HepG2 (cell line): Measurements from ENCODE around the gene DRC7. TPM values are rescaled to one million over a fixed set of nuclear protein-coding genes. Genes with fewer than 3 reads are reported as not detected.

Source experiments
- AGO2 ChIP-seq: fragments of 200-400 bp; formaldehyde crosslinking; optimal IDR thresholded peaks from 2 replicates; pipeline ENCODE3; 2017; ENCODE audit warnings: mild to moderate bottlenecking, low read depth, low read length, moderate library complexity
- ARNT2 ChIP-seq: sonication (generic); formaldehyde crosslinking; IDR thresholded peaks from 2 replicates; pipeline ENCODE4 v1.8.0; 2022; ENCODE audit warnings: mild to moderate bottlenecking, low read depth, missing genetic modification reagents, moderate library complexity
- CHD2 ChIP-seq: IDR thresholded peaks from 2 replicates; pipeline ENCODE4 v1.6.1; 2011; ENCODE audit warnings: low read depth, low read length, improper control_type of control experiment
- EP300 ChIP-seq, 3 experiments: sonication (generic) in 1 of 3; formaldehyde crosslinking in 1 of 3; IDR thresholded peaks; 2 replicates each; pipeline versions ENCODE4 v1.5.1 to v1.6.1; 2011 to 2020; ENCODE audit warnings: low read depth in 2 of 3, low read length in 2 of 3, borderline replicate concordance in 1 of 3, improper control_type of control experiment in 1 of 3, mild to moderate bottlenecking in 1 of 3, missing genetic modification reagents in 1 of 3, moderate library complexity in 1 of 3
- HDAC1 ChIP-seq: sonication (generic); formaldehyde crosslinking; IDR thresholded peaks from 2 replicates; pipeline ENCODE4 v1.5.1; 2020; ENCODE audit warnings: mild to moderate bottlenecking, missing genetic modification reagents
- HOXA5 ChIP-seq: sonication (generic); formaldehyde crosslinking; IDR thresholded peaks from 2 replicates; pipeline ENCODE4 v1.4.0; 2020; ENCODE audit warnings: missing genetic modification reagents
- HOXD1 ChIP-seq: sonication (generic); formaldehyde crosslinking; IDR thresholded peaks from 2 replicates; pipeline ENCODE4 v1.5.0; 2020; ENCODE audit warnings: missing genetic modification reagents
- NAIF1 ChIP-seq: sonication (generic); formaldehyde crosslinking; IDR thresholded peaks from 2 replicates; pipeline ENCODE4 v1.5.0; 2020; ENCODE audit warnings: mild to moderate bottlenecking, missing genetic modification reagents, borderline replicate concordance
- NR2F2 ChIP-seq: IDR thresholded peaks from 2 replicates; pipeline ENCODE4 v1.6.1; 2012; ENCODE audit warnings: low read depth, inconsistent platforms, borderline replicate concordance
- SMC3 ChIP-seq: IDR thresholded peaks from 2 replicates; pipeline ENCODE4 v1.6.1; 2011; ENCODE audit warnings: low read length, improper control_type of control experiment
- SRSF1 ChIP-seq: fragments of 200-400 bp; formaldehyde crosslinking; optimal IDR thresholded peaks from 2 replicates; pipeline ENCODE3; 2017; ENCODE audit warnings: mild to moderate bottlenecking, low read depth, low read length, moderate library complexity
- WIZ ChIP-seq: sonication (generic); formaldehyde crosslinking; IDR thresholded peaks from 2 replicates; pipeline ENCODE4 v1.5.1; 2020; ENCODE audit warnings: mild to moderate bottlenecking, missing genetic modification reagents
- ZNF275 ChIP-seq: sonication (generic); formaldehyde crosslinking; IDR thresholded peaks from 2 replicates; pipeline ENCODE4 v1.8.0; 2022; ENCODE audit warnings: missing genetic modification reagents, mild to moderate bottlenecking, inconsistent platforms, borderline replicate concordance
- ZNF607 ChIP-seq: sonication (generic); formaldehyde crosslinking; IDR thresholded peaks from 2 replicates; pipeline ENCODE4 v1.5.1; 2020; ENCODE audit warnings: missing genetic modification reagents, mild to moderate bottlenecking, borderline replicate concordance
- ZSCAN30 ChIP-seq: sonication (generic); formaldehyde crosslinking; IDR thresholded peaks from 2 replicates; pipeline ENCODE4 v1.5.0; 2020; ENCODE audit warnings: mild to moderate bottlenecking, missing genetic modification reagents
- polyA plus RNA-seq, 8 experiments: library from polyadenylated mRNA; depleted of rRNA in 3 of 8; stranded (reverse) in 7 of 8; unstranded in 1 of 8; fragments of >200 nt; fragmentation: Illumina TruSeq in 4 of 8; extraction: Trizol in 4 of 8; gene quantifications; 2 replicates each; pipeline versions ENCODE4 v1.2.1 to v1.2.3, GENCODE V29; 2011 to 2016; ENCODE audit warnings: low read depth in 4 of 8, missing spikeins in 1 of 8, mixed read lengths in 1 of 8; ENCODE audit not compliant: insufficient read depth in 1 of 8
- total RNA-seq, 5 experiments: library from RNA; depleted of rRNA; stranded (reverse); fragments of >200 nt; fragmentation: Illumina TruSeq; extraction: Trizol; gene quantifications; 2 replicates each; pipeline ENCODE4 v1.2.3, GENCODE V29; 2016; ENCODE audit warnings: low read depth in 1 of 5
- TF ChIP-seq, protein P1 (sequence below): sonication (generic); formaldehyde crosslinking; IDR thresholded peaks from 2 replicates; pipeline ENCODE4 v1.4.0; 2020; ENCODE audit warnings: missing genetic modification reagents
- TF ChIP-seq, protein P2 (sequence below): sonication (generic); formaldehyde crosslinking; IDR thresholded peaks from 2 replicates; pipeline ENCODE4 v1.4.0; 2020; ENCODE audit warnings: mild to moderate bottlenecking, low read depth, missing genetic modification reagents
- TF ChIP-seq, protein P3 (sequence below): sonication (generic); formaldehyde crosslinking; IDR thresholded peaks from 2 replicates; pipeline ENCODE4 v1.8.0; 2022; ENCODE audit warnings: missing genetic modification reagents, low read depth, mild to moderate bottlenecking, borderline replicate concordance

The DRC7 gene
- total and polyA plus RNA-seq, 2 of the 13 experiments (the other 11 are each of a cell fraction or from before 2014, with no cell fraction given) = 2.7 to 3.4 TPM

DNA sequence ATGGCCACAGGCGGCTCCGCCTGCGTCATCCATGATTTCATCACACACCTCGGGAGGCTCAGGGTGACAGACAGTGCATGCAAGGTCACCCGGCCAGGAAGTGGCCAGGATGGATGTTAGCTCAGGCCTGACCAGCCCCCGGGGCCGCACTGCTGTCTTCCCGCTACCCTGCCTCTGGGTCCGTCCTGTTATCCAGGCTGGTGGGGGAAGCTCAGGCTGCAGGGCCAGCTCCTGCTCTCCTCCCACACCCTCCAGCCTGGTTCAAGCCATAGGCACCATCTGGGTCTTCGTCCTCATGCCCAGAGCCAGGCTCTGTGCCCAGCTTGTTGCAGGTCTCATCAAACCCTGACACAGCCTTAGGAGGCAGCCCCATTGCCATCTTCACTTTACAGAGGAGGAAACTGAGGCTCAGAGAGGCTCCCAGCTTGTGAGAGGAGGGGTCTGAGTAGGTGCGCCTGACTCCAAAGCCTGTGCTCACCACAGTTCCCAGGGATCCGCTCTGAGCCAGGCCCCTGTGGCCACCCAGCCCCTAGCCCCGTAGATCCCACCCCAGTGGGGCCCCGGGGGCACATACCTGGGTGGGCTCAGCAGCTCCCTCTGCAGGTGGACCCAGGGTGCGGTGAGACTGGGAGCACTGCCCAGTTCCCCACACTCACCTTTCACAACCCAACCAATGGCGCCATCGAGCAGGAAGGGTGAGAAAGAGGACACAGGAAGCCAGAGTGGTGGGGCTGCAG lies 26.9 kb upstream of the DRC7 start (continued):
- TF ChIP-seq, protein P1, sequence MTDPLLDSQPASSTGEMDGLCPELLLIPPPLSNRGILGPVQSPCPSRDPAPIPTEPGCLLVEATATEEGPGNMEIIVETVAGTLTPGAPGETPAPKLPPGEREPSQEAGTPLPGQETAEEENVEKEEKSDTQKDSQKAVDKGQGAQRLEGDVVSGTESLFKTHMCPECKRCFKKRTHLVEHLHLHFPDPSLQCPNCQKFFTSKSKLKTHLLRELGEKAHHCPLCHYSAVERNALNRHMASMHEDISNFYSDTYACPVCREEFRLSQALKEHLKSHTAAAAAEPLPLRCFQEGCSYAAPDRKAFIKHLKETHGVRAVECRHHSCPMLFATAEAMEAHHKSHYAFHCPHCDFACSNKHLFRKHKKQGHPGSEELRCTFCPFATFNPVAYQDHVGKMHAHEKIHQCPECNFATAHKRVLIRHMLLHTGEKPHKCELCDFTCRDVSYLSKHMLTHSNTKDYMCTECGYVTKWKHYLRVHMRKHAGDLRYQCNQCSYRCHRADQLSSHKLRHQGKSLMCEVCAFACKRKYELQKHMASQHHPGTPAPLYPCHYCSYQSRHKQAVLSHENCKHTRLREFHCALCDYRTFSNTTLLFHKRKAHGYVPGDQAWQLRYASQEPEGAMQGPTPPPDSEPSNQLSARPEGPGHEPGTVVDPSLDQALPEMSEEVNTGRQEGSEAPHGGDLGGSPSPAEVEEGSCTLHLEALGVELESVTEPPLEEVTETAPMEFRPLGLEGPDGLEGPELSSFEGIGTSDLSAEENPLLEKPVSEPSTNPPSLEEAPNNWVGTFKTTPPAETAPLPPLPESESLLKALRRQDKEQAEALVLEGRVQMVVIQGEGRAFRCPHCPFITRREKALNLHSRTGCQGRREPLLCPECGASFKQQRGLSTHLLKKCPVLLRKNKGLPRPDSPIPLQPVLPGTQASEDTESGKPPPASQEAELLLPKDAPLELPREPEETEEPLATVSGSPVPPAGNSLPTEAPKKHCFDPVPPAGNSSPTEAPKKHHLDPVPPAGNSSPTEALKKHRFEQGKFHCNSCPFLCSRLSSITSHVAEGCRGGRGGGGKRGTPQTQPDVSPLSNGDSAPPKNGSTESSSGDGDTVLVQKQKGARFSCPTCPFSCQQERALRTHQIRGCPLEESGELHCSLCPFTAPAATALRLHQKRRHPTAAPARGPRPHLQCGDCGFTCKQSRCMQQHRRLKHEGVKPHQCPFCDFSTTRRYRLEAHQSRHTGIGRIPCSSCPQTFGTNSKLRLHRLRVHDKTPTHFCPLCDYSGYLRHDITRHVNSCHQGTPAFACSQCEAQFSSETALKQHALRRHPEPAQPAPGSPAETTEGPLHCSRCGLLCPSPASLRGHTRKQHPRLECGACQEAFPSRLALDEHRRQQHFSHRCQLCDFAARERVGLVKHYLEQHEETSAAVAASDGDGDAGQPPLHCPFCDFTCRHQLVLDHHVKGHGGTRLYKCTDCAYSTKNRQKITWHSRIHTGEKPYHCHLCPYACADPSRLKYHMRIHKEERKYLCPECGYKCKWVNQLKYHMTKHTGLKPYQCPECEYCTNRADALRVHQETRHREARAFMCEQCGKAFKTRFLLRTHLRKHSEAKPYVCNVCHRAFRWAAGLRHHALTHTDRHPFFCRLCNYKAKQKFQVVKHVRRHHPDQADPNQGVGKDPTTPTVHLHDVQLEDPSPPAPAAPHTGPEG = 0 out of 2 replicates have a peak, but pooled peaks have one; percentile 4
- no peak for TF ChIP-seq HOXA5 (CRISPR knock-in tag)
- no peak for TF ChIP-seq ZSCAN30 (CRISPR knock-in tag)
- no peak for TF ChIP-seq SRSF1
- no peak for TF ChIP-seq WIZ
- TF ChIP-seq CHD2 = no peak
- TF ChIP-seq, protein P2, sequence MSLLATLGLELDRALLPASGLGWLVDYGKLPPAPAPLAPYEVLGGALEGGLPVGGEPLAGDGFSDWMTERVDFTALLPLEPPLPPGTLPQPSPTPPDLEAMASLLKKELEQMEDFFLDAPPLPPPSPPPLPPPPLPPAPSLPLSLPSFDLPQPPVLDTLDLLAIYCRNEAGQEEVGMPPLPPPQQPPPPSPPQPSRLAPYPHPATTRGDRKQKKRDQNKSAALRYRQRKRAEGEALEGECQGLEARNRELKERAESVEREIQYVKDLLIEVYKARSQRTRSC (CRISPR knock-in tag) = peak; percentile 93; the same call in 1 of the 2 replicates
- TF ChIP-seq HDAC1 (CRISPR knock-in tag) = peak; percentile 73
- peak; percentile 80; the same call in 1 of the 2 replicates for TF ChIP-seq HOXD1 (CRISPR knock-in tag)
- TF ChIP-seq, protein P3, sequence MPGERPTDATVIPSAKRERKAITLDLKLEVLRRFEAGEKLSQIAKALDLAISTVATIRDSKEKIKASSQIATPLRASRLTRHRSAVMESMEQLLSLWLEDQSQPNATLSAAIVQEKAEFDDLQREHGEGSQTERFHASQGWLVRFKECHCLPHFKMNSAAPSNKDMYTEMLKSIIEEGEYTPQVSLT = no peak
- peak; percentile 78; the same call in 1 of the 2 replicates for TF ChIP-seq NR2F2
- TF ChIP-seq AGO2 = no peak
- no peak for TF ChIP-seq ZNF607 (CRISPR knock-in tag)
- TF ChIP-seq NAIF1 (CRISPR knock-in tag) = no peak
- TF ChIP-seq ARNT2 (CRISPR knock-in tag) = no peak
- peak; percentile 49; the same call in 1 of the 2 replicates for TF ChIP-seq SMC3
- no peak for TF ChIP-seq ZNF275 (CRISPR knock-in tag)
- peak; percentile 79 to 87 for TF ChIP-seq EP300 (IDR thresholded peaks at IDR 0.05; ENCODE audit: low read depth in 2 of 2, low read length in 2 of 2)
- TF ChIP-seq EP300 (CRISPR knock-in tag; IDR thresholded peaks at IDR 0.05; ENCODE audit: borderline replicate concordance) = peak; percentile 82
